ENCODE measurements around the gene OSR1.

DNA sequence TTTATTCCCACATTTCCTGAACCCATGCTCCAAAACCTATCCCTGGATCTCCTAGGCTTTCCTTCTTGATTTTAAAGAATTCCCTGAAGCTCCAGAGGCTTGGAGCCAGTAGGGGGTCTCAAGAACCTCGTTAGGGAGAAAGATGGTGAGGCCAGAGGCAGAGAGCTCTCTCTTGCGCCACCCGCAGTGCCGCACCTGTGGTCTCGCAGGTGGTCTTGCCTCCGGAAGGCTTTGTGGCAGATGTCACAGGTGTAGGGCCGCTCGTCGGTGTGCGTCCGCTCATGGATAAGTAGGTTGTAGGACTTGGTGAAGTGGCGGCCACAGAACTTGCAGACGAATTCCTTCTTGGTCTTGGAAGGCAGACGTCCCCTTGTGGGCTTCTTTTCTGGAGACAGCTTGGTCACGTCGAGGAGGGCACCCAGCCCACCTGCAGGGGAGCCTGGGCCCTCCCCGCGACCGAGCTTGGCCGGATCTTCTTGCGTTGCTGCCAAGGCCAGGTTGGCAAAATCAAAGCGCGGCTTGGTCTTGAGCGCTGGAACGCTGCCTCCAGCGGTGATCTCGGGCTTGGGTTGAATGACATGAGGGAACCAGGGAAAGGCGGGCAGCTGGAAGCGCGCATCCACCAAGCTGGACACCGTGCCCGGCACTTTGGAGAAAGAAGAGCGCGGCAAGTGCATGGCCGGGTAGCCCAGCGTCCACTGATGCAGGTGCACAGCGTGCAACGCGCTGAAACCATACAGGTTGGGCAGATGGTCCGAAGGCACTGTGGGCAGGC, 5.3 kb downstream of the OSR1 start:
- no peak for TF ChIP-seq TCF7L2 (IDR thresholded peaks at IDR 0.05; ENCODE audit: low read depth, low read length)
- TF ChIP-seq, protein P1, sequence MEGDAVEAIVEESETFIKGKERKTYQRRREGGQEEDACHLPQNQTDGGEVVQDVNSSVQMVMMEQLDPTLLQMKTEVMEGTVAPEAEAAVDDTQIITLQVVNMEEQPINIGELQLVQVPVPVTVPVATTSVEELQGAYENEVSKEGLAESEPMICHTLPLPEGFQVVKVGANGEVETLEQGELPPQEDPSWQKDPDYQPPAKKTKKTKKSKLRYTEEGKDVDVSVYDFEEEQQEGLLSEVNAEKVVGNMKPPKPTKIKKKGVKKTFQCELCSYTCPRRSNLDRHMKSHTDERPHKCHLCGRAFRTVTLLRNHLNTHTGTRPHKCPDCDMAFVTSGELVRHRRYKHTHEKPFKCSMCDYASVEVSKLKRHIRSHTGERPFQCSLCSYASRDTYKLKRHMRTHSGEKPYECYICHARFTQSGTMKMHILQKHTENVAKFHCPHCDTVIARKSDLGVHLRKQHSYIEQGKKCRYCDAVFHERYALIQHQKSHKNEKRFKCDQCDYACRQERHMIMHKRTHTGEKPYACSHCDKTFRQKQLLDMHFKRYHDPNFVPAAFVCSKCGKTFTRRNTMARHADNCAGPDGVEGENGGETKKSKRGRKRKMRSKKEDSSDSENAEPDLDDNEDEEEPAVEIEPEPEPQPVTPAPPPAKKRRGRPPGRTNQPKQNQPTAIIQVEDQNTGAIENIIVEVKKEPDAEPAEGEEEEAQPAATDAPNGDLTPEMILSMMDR (IDR thresholded peaks at IDR 0.05) = no peak
